Measurements from ENCODE around the gene FILIP1. TPM values are rescaled to one million over a fixed set of nuclear protein-coding genes. Genes with fewer than 3 reads are reported as not detected.
A peak's percentile ranks its signal among the peaks of the same experiment; 100 is the strongest.

The FILIP1 gene
- total RNA-seq, 1 experiment from 2014 or later, result not detected

GRCh38 chr6:75337835-75338580 lies 155.6 kb downstream of the FILIP1 start:
- Histone ChIP-seq H3K4me2 (ENCODE audit: low read length) (no peak overlapping the region), H3K9me3 (ENCODE audit: low read length) (no peaks in the 10 kb centered on the region), H4K20me1 (ENCODE audit: low read length) (no peaks in the 10 kb centered on the region), H3F3A (ENCODE audit: low read length, unreplicated experiment) (no peaks in the 10 kb centered on the region), H3K4me1 (ENCODE audit: insufficient read depth, low read length) (no peaks in the 10 kb centered on the region), H2AFZ (ENCODE audit: low read length) (no peak overlapping the region), H3K79me2 (ENCODE audit: low read length) (no peaks in the 10 kb centered on the region), H3K36me3 (ENCODE audit: low read depth, low read length) (no peaks in the 10 kb centered on the region), H3K27me3 (ENCODE audit: low read length) (no peaks in the 10 kb centered on the region), H3K9ac (ENCODE audit: low read length) (no peak overlapping the region), H3K27ac (ENCODE audit: low read length) (no peak overlapping the region), H3K4me3 (ENCODE audit: low read length) (no peak overlapping the region), H3K9me2 (replicated peaks; ENCODE audit: low read length) (no peaks in the 10 kb centered on the region)
- CTCF ChIA-PET, result no interaction called here
- TF ChIP-seq CTCF (conservative IDR thresholded peaks at IDR 0.05; ENCODE audit: low read depth, low read length), result no peak
- no peak for TF ChIP-seq EZH2 (IDR thresholded peaks at IDR 0.05; ENCODE audit: low read length, unreplicated experiment)
- no peak for DNase-seq
- POLR2A ChIA-PET (ENCODE audit: unreplicated experiment), result no interaction called here
- no TSS peak for BruUV-seq (replicated peaks)
- ATAC-seq, result no peak
- intact Hi-C loops (cut with micrococcal nuclease), result no loop called here

- no peaks in the 10 kb centered on the region for H3K9me3 ChIP-seq (ENCODE audit: low read length)
- no peak overlapping the region for H3K4me2 ChIP-seq (ENCODE audit: low read length)
- no peaks in the 10 kb centered on the region for H3K79me2 ChIP-seq (ENCODE audit: low read length)
- no peaks in the 10 kb centered on the region for H3K36me3 ChIP-seq (ENCODE audit: low read depth, low read length)
- no TSS peak for BruUV-seq (replicated peaks)
- no peaks in the 10 kb centered on the region for H4K20me1 ChIP-seq (ENCODE audit: low read length)
- TF ChIP-seq CTCF (conservative IDR thresholded peaks at IDR 0.05; ENCODE audit: low read depth, low read length), result no peak
- TF ChIP-seq EZH2phosphoT487 (IDR thresholded peaks at IDR 0.05; ENCODE audit: borderline replicate concordance, low read length), result no peak
- no peak for TF ChIP-seq EZH2 (IDR thresholded peaks at IDR 0.05; ENCODE audit: low read length, unreplicated experiment)
- peaks cover 17% of the 10 kb centered on the region for H3K4me1 ChIP-seq (ENCODE audit: insufficient read depth, low read length)
- peak; percentile 7 for DNase-seq
- no peak overlapping the region for H2AFZ ChIP-seq (ENCODE audit: low read length)
- H3K9me2 ChIP-seq (replicated peaks; ENCODE audit: low read length), result no peaks in the 10 kb centered on the region
- CTCF ChIA-PET, result no interaction called here
- no peak overlapping the region for H3K4me3 ChIP-seq (ENCODE audit: low read length)
- H3F3A ChIP-seq (ENCODE audit: low read length, unreplicated experiment), result no peaks in the 10 kb centered on the region
- H3K9ac ChIP-seq (ENCODE audit: low read length), result no peak overlapping the region
- intact Hi-C loops (cut with micrococcal nuclease), result no loop called here
- ATAC-seq, result no peak
- no peak overlapping the region for H3K27ac ChIP-seq (ENCODE audit: low read length)
- H3K27me3 ChIP-seq (ENCODE audit: low read length), result no peaks in the 10 kb centered on the region
- POLR2A ChIA-PET (ENCODE audit: unreplicated experiment), result no interaction called here
Observed at GRCh38 chr6:75334266-75335040, 159.1 kb downstream of the FILIP1 start.

GRCh38 chr6:75333676-75334200 lies 159.9 kb downstream of the FILIP1 start:
- H3K4me3 ChIP-seq (ENCODE audit: low read length), result no peak overlapping the region
- ChIA-PET CTCF (no interaction called here), POLR2A (ENCODE audit: unreplicated experiment) (no interaction called here)
- H3K9me2 ChIP-seq (replicated peaks; ENCODE audit: low read length), result no peaks in the 10 kb centered on the region
- H3K4me1 ChIP-seq (ENCODE audit: insufficient read depth, low read length), result peaks cover 17% of the 10 kb centered on the region
- H3K27ac ChIP-seq (ENCODE audit: low read length), result no peak overlapping the region
- DNase-seq (no peak), ATAC-seq (no peak)
- no peaks in the 10 kb centered on the region for H3K79me2 ChIP-seq (ENCODE audit: low read length)
- H3F3A ChIP-seq (ENCODE audit: low read length, unreplicated experiment), result no peaks in the 10 kb centered on the region
- H2AFZ ChIP-seq (ENCODE audit: low read length), result no peak overlapping the region
- H3K4me2 ChIP-seq (ENCODE audit: low read length), result no peak overlapping the region
- H3K9me3 ChIP-seq (ENCODE audit: low read length), result no peaks in the 10 kb centered on the region
- no peaks in the 10 kb centered on the region for H3K27me3 ChIP-seq (ENCODE audit: low read length)
- TF ChIP-seq EZH2 (IDR thresholded peaks at IDR 0.05; ENCODE audit: low read length, unreplicated experiment), result no peak
- no peak for TF ChIP-seq CTCF (conservative IDR thresholded peaks at IDR 0.05; ENCODE audit: low read depth, low read length)
- TF ChIP-seq EZH2phosphoT487 (IDR thresholded peaks at IDR 0.05; ENCODE audit: borderline replicate concordance, low read length), result no peak
- intact Hi-C loops (cut with micrococcal nuclease), result no loop called here
- no peak overlapping the region for H3K9ac ChIP-seq (ENCODE audit: low read length)
- H3K36me3 ChIP-seq (ENCODE audit: low read depth, low read length), result no peaks in the 10 kb centered on the region
- H4K20me1 ChIP-seq (ENCODE audit: low read length), result no peaks in the 10 kb centered on the region
- BruUV-seq (replicated peaks), result no TSS peak
